ENCODE measurements around the gene KRTAP5-3.
"Not testable (repeated sequence)": the region's sequence is repeated elsewhere in the genome, so short reads cannot be mapped to it uniquely, and the experiment has no call there.

DNA sequence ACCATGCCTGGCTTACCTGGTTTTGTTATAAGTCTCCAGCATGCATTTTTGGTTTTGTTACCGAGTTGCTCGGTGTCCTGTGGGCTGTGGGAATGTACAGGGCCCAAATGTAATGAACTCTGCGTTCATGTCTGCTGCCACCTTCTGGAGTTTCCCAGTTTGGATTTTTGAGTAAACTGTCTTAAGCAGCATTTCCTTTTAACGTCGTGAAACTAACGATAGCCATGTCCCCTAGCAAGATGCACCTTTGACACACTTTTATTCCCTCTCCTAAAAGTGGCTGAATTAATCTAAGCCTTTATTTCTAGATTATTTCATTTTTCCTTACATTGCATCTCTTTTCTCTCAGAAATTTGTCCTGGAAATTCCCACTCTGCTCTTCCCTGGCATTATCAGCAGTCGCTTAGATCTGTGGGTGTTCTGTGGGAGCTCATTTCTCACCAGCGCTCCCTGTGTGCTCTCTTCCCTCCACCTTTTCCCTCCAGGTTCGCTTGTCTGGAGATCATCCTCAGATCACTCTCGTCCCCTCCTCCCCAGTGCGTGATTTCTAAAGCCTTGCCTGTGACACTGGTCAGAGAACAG lies 12.2 kb downstream of the KRTAP5-3 start:
- not testable (repeated sequence) for TF ChIP-seq EZH2 (IDR thresholded peaks at IDR 0.05; ENCODE audit: borderline replicate concordance, low read depth, low read length, severe bottlenecking); JUN (IDR thresholded peaks at IDR 0.05; ENCODE audit: borderline replicate concordance, insufficient read depth, insufficient read length, low read depth); POLR2AphosphoS5 (IDR thresholded peaks at IDR 0.05; ENCODE audit: insufficient read depth, low read depth, low read length); POLR2A (IDR thresholded peaks at IDR 0.05; ENCODE audit: low read depth, low read length)
- TF ChIP-seq, protein P1, sequence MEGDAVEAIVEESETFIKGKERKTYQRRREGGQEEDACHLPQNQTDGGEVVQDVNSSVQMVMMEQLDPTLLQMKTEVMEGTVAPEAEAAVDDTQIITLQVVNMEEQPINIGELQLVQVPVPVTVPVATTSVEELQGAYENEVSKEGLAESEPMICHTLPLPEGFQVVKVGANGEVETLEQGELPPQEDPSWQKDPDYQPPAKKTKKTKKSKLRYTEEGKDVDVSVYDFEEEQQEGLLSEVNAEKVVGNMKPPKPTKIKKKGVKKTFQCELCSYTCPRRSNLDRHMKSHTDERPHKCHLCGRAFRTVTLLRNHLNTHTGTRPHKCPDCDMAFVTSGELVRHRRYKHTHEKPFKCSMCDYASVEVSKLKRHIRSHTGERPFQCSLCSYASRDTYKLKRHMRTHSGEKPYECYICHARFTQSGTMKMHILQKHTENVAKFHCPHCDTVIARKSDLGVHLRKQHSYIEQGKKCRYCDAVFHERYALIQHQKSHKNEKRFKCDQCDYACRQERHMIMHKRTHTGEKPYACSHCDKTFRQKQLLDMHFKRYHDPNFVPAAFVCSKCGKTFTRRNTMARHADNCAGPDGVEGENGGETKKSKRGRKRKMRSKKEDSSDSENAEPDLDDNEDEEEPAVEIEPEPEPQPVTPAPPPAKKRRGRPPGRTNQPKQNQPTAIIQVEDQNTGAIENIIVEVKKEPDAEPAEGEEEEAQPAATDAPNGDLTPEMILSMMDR (IDR thresholded peaks at IDR 0.05; ENCODE audit: extremely low read depth in 1 of 2, insufficient read depth in 1 of 2, low read depth in 1 of 2, low read length in 2 of 2) = not testable (repeated sequence)
- TF ChIP-seq, protein P2, sequence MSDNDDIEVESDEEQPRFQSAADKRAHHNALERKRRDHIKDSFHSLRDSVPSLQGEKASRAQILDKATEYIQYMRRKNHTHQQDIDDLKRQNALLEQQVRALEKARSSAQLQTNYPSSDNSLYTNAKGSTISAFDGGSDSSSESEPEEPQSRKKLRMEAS (IDR thresholded peaks at IDR 0.05; ENCODE audit: insufficient read depth, insufficient read length) = not testable (repeated sequence)
